ENCODE measurements around the gene COLEC12.

DNA sequence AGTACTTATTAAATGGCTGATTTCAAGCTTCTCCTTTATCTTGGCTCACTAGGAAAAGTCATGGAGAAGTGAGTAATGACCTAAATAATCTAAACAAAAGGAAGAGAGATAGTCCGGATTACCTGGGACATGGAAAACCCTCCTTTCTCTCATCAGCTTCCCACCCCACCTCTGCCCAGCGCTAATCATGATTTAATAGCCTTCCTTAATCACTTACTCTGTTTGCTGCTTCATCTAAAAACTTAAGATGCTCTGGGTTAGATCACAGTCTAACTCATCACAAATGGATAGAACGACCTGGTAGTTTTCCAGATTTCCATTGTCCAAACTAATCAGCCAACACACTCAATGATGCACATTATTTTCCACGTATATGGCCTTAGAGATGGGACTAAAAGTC lies 144.8 kb downstream of the COLEC12 start:
- TF ChIP-seq CTCF (IDR thresholded peaks at IDR 0.05; ENCODE audit: extremely low read depth in 1 of 2, insufficient read depth in 1 of 2, low read depth in 1 of 2, low read length in 2 of 2) = no peak
- no peak for TF ChIP-seq EZH2 (IDR thresholded peaks at IDR 0.05; ENCODE audit: borderline replicate concordance, low read depth, low read length, severe bottlenecking)
- TF ChIP-seq, protein P1, sequence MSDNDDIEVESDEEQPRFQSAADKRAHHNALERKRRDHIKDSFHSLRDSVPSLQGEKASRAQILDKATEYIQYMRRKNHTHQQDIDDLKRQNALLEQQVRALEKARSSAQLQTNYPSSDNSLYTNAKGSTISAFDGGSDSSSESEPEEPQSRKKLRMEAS (IDR thresholded peaks at IDR 0.05; ENCODE audit: insufficient read depth, insufficient read length) = no peak
- TF ChIP-seq POLR2AphosphoS5 (IDR thresholded peaks at IDR 0.05; ENCODE audit: insufficient read depth, low read depth, low read length) = no peak
- TF ChIP-seq MYC (IDR thresholded peaks at IDR 0.05; ENCODE audit: low read depth, low read length) = no peak
- TF ChIP-seq POLR2A (IDR thresholded peaks at IDR 0.05; ENCODE audit: low read depth, low read length) = no peak
- TF ChIP-seq JUN (IDR thresholded peaks at IDR 0.05; ENCODE audit: borderline replicate concordance, insufficient read depth, insufficient read length, low read depth) = no peak
- no peak for TF ChIP-seq GATA2 (IDR thresholded peaks at IDR 0.05; ENCODE audit: insufficient read depth, insufficient read length, low read depth, low read length)
- no peak for TF ChIP-seq FOS (IDR thresholded peaks at IDR 0.05; ENCODE audit: borderline replicate concordance, insufficient read depth, low read length)
